GM23248 (cell line): ENCODE measurements around the gene COASY. TPM values are rescaled to one million over a fixed set of nuclear protein-coding genes. Genes with fewer than 3 reads are reported as not detected.
A peak's percentile ranks its signal among the peaks of the same experiment; 100 is the strongest.

ENCODE experiments used
- DNase-seq: peaks from one replicate; pipeline ENCODE4 v3.0.0-alpha.2; 2015
- H2AFZ ChIP-seq: fragments of 200-600 bp; sonication (generic); 2 replicates; pipeline ENCODE4 v1.6.1; 2016; ENCODE audit warnings: antibody characterized with exemption
- H3F3A ChIP-seq: fragments of 200-600 bp; sonication (generic); 2 replicates; pipeline ENCODE4 v1.6.1; 2016; ENCODE audit warnings: mild to moderate bottlenecking, antibody characterized with exemption, mixed run types; ENCODE audit not compliant: insufficient read depth
- H3K27ac ChIP-seq: fragments of 200-600 bp; sonication (generic); 2 replicates; pipeline ENCODE4 v1.5.1; 2016; ENCODE audit warnings: mild to moderate bottlenecking
- H3K27me3 ChIP-seq: fragments of 200-600 bp; sonication (generic); replicated peaks from 2 replicates; pipeline ENCODE4 v1.6.1; 2016; ENCODE audit warnings: mild to moderate bottlenecking; ENCODE audit not compliant: insufficient read depth
- H3K36me3 ChIP-seq: fragments of 200-600 bp; sonication (generic); 2 replicates; pipeline ENCODE4 v1.6.1; 2016; ENCODE audit warnings: low read depth, mild to moderate bottlenecking
- H3K4me1 ChIP-seq: fragments of 200-600 bp; sonication (generic); 2 replicates; pipeline ENCODE4 v1.6.1; 2016; ENCODE audit warnings: mild to moderate bottlenecking; ENCODE audit not compliant: insufficient read depth
- H3K4me2 ChIP-seq: fragments of 200-600 bp; sonication (generic); one replicate; pipeline ENCODE4 v1.6.1; 2016; ENCODE audit warnings: mild to moderate bottlenecking; ENCODE audit not compliant: unreplicated experiment
- H3K4me3 ChIP-seq: fragments of 200-600 bp; sonication (generic); 2 replicates; pipeline ENCODE4 v1.5.1; 2016; ENCODE audit warnings: mild to moderate bottlenecking
- H3K79me2 ChIP-seq: fragments of 200-600 bp; sonication (generic); 2 replicates; pipeline ENCODE4 v1.6.1; 2016; ENCODE audit warnings: mild to moderate bottlenecking; ENCODE audit not compliant: insufficient read depth
- H3K9ac ChIP-seq: fragments of 200-600 bp; sonication (generic); 2 replicates; pipeline ENCODE4 v1.6.1; 2016; ENCODE audit warnings: mild to moderate bottlenecking
- H3K9me2 ChIP-seq: fragments of 200-600 bp; sonication (generic); 2 replicates; pipeline ENCODE4 v1.6.1; 2016; ENCODE audit warnings: mixed run types, mild to moderate bottlenecking, moderate library complexity; ENCODE audit not compliant: insufficient read depth
- H3K9me3 ChIP-seq: fragments of 200-600 bp; sonication (generic); one replicate; pipeline ENCODE4 v1.6.1; 2017; ENCODE audit warnings: low read depth
- H4K20me1 ChIP-seq: fragments of 200-600 bp; sonication (generic); 2 replicates; pipeline ENCODE4 v1.6.0; 2016; ENCODE audit not compliant: insufficient read depth
- EZH2 ChIP-seq: fragments of 200-600 bp; sonication (generic); IDR thresholded peaks from 2 replicates; pipeline ENCODE4 v1.6.1; 2018; ENCODE audit warnings: antibody characterized with exemption, mild to moderate bottlenecking; ENCODE audit not compliant: insufficient read depth, poor library complexity, severe bottlenecking
- EZH2phosphoT487 ChIP-seq: fragments of 200-600 bp; sonication (generic); IDR thresholded peaks from 2 replicates; pipeline ENCODE4 v1.6.1; 2018; ENCODE audit warnings: antibody characterized with exemption, moderate library complexity, mild to moderate bottlenecking, low read depth; ENCODE audit not compliant: insufficient read depth
- WGBS, 2 experiments: methylation state at CpG; one replicate each; pipeline ENCODE4 v1.1.6; 2015 to 2017; ENCODE audit warnings: low lambda C conversion rate in 2 of 2, low coverage in 1 of 2; ENCODE audit errors: missing lambda C conversion rate in 2 of 2; 5-methylcytosine and 5-hydroxymethylcytosine counted together
- in situ Hi-C: fragments of 300-500 bp; cut with MboI; formaldehyde crosslinking; loops from 2 replicates; pipeline ENCODE4 v1.15.0; 2020
- polyA plus RNA-seq: library from polyadenylated mRNA; unstranded; fragments of >200 nt; fragmentation: Nextera tagmentation; extraction: Ambion mirVana; gene quantifications from 2 replicates; pipeline ENCODE4 v1.2.1, GENCODE V29; 2016
- total RNA-seq: library from RNA; depleted of rRNA; stranded (reverse); fragments of >200 nt; shearing (Covaris generic); gene quantifications from 2 replicates; pipeline ENCODE4 v1.2.3, GENCODE V29; 2014

COASY gene
- total and polyA plus RNA-seq, 2 experiments from 2014 or later: 22.7 to 50.1 TPM

DNA sequence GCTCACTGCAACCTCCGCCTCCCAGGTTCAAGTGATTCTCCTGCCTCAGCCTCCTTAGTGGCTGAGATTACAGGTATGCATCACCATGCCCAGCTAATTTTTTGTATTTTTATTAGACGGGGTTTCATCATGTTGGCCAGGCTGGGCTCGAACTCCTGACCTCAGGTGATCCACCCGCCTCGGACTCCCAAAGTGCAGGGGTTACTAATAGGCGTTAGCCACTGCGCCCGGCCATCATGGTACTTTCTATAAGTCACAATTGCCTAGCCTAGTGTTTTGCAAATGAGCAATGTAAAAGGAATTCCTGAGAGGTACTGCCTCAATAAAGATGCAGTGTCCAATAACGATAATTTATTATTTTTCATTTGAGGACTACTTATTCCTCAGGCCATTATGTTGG lies 29.5 kb downstream of the COASY start:
- Histone ChIP-seq H3K36me3 (peaks cover 40% of the 10 kb centered on the region), H2AFZ (no peak overlapping the region), H3F3A (0 out of 2 replicates have a peak, but pooled peaks cover 5% of the 10 kb centered on the region), H3K79me2 (peaks cover 82% of the 10 kb centered on the region), H3K4me2 (no peak overlapping the region), H3K4me3 (no peak overlapping the region), H3K9me3 (no peaks in the 10 kb centered on the region), H3K4me1 (no peaks in the 10 kb centered on the region), H3K27ac (no peak overlapping the region), H4K20me1 (no peaks in the 10 kb centered on the region; the same call in 1 of the 2 replicates), H3K27me3 (no peaks in the 10 kb centered on the region), H3K9ac (no peak overlapping the region), H3K9me2 (no peaks in the 10 kb centered on the region)
- in situ Hi-C loops: no loop called here
- 97 to 98% methylated on average over 9 of the region's 9 CpGs for WGBS, 2 experiments
- TF ChIP-seq EZH2phosphoT487 (no peak), EZH2 (no peak)
- no peak for DNase-seq

DNA sequence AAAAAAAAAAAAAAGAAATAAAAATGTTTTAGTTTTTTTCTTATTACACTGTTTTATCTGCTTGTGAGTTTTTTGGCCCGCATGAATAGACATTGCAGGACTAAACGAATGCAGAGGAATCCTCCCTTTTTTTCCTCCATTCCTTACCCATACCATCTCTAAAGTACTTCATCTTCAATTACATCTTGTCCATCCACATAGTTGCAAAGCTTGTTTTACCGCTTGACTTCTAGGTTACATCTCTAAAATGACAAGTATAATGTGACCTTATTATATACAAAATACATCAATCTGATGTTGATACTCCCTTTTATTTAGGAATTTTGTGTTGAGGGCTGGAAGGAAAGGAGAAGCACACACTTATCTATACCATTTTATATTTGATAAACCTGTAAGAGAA lies 34.4 kb downstream of the COASY start:
- Histone ChIP-seq H3K9ac (no peak overlapping the region), H3K9me2 (no peaks in the 10 kb centered on the region), H3F3A (0 out of 2 replicates have a peak, but pooled peaks cover 6% of the 10 kb centered on the region), H3K27me3 (no peaks in the 10 kb centered on the region), H3K9me3 (no peaks in the 10 kb centered on the region), H4K20me1 (peaks cover 6% of the 10 kb centered on the region; the same call in 1 of the 2 replicates), H3K4me2 (no peak overlapping the region), H3K4me3 (no peak overlapping the region), H3K79me2 (peaks cover 98% of the 10 kb centered on the region), H3K4me1 (no peaks in the 10 kb centered on the region), H3K27ac (no peak overlapping the region), H3K36me3 (peaks cover 8% of the 10 kb centered on the region), H2AFZ (no peak overlapping the region)
- TF ChIP-seq EZH2phosphoT487: no peak
- TF ChIP-seq EZH2: no peak
- in situ Hi-C loops: no loop called here
- no peak for DNase-seq
- WGBS, 2 experiments: 90% methylated on average over 3 of the region's 3 CpGs

DNA sequence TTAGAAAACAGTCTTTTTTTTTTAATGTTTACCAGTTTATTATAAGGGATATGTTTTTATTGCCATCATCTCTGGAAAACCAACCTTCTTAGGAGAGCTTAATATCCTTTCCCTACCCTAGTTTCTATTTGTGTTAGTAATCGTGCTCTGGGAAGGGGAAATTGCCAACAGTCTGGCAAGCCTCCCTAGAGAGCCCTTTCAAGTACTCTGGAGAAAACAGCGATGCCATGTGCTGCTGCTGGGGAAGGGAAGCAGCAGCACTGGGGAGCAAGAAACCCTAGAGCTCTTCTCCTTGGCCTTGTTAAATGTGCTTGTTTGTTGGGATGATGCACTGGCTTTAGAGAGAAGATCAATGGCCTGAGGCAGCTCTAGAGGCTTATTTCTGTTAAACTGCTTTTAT lies 37.0 kb downstream of the COASY start:
- Histone ChIP-seq H3K36me3 (peaks cover 12% of the 10 kb centered on the region; the same call in 1 of the 2 replicates), H3K4me1 (no peaks in the 10 kb centered on the region), H3K9me3 (no peaks in the 10 kb centered on the region), H3K27me3 (no peaks in the 10 kb centered on the region), H3K4me3 (no peak overlapping the region), H3K4me2 (no peak overlapping the region), H3K27ac (no peak overlapping the region), H3F3A (0 out of 2 replicates have a peak, but pooled peaks cover 6% of the 10 kb centered on the region), H2AFZ (no peak overlapping the region), H3K79me2 (peaks cover 98% of the 10 kb centered on the region), H4K20me1 (peaks cover 6% of the 10 kb centered on the region; the same call in 1 of the 2 replicates), H3K9me2 (no peaks in the 10 kb centered on the region), H3K9ac (no peak overlapping the region)
- TF ChIP-seq EZH2phosphoT487 (no peak), EZH2 (no peak)
- WGBS, 2 experiments: 33 to 43% methylated on average over 2 of the region's 2 CpGs
- in situ Hi-C loops: no loop called here
- peak; percentile 23 for DNase-seq

DNA sequence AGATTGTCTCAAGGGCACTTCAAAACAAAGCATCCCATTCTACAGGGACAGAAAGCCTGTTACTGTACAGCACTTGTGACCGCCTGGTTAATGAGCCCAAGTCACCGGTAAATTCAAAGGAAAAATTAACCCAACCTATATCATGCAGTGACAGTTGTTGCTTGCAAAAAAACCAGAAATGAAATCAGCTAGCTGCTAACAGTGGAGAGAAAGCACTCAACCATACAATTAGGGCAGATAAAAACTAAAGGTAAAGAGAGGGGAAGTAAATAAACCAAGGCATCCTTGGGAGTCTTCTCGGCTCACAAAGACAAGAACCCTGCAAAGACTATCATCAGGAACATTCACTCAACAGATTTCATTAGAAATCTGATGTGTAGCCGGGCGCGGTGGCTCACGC lies 41.4 kb downstream of the COASY start:
- no peak overlapping the region for H3K4me2 ChIP-seq
- no peaks in the 10 kb centered on the region for H3K9me3 ChIP-seq
- WGBS, 2 experiments: 89 to 93% methylated on average over 7 of the region's 7 CpGs
- peaks cover 100% of the 10 kb centered on the region for H3K79me2 ChIP-seq
- no peaks in the 10 kb centered on the region for H3K9me2 ChIP-seq
- no peak for TF ChIP-seq EZH2
- TF ChIP-seq EZH2phosphoT487: no peak
- H3F3A ChIP-seq: 0 out of 2 replicates have a peak, but pooled peaks cover 10% of the 10 kb centered on the region
- no peak overlapping the region for H2AFZ ChIP-seq
- no peak overlapping the region for H3K4me3 ChIP-seq
- H3K9ac ChIP-seq: no peak overlapping the region
- H3K4me1 ChIP-seq: peaks cover 12% of the 10 kb centered on the region; the same call in 1 of the 2 replicates
- in situ Hi-C loops: no loop called here
- peaks cover 12% of the 10 kb centered on the region; the same call in 1 of the 2 replicates for H3K36me3 ChIP-seq
- H4K20me1 ChIP-seq: peaks cover 3% of the 10 kb centered on the region; the same call in 1 of the 2 replicates
- H3K27ac ChIP-seq: no peak overlapping the region
- no peaks in the 10 kb centered on the region for H3K27me3 ChIP-seq
- no peak for DNase-seq

DNA sequence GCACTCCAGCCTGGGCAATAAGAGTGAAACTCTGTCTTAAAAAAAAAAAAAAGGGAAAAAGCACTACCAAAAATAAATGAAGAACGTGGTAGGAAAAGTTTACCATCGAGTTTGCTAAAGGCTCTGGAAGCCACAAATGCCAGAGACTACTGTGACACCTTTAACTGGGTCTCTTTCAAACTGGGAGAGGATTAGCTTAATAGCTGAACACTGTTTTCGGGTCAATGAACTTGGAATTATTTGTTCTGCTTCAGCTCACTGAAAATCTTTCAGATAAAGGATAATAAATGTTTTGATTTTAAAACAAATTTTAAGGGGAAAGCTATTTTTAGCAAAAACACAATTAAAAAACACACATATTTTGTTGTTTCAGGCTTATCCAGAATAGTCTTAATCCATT lies 45.8 kb downstream of the COASY start:
- in situ Hi-C loops: no loop called here
- Histone ChIP-seq H3K79me2 (peaks cover 72% of the 10 kb centered on the region), H3K4me1 (peaks cover 12% of the 10 kb centered on the region), H3K4me2 (peak overlapping the region; percentile 99), H3K9me3 (no peaks in the 10 kb centered on the region), H3F3A (0 out of 2 replicates have a peak, but pooled peaks cover 4% of the 10 kb centered on the region), H3K36me3 (0 out of 2 replicates have a peak, but pooled peaks cover 1% of the 10 kb centered on the region), H3K27ac (peak overlapping the region; percentile 73; the same call in 1 of the 2 replicates), H3K9me2 (no peaks in the 10 kb centered on the region), H4K20me1 (no peaks in the 10 kb centered on the region), H3K27me3 (no peaks in the 10 kb centered on the region), H3K4me3 (peak overlapping the region; percentile 99), H2AFZ (no peak overlapping the region), H3K9ac (peak overlapping the region; percentile 91)
- no peak for DNase-seq
- WGBS, 2 experiments: 2 to 7% methylated on average over 3 of the region's 3 CpGs
- no peak for TF ChIP-seq EZH2phosphoT487
- TF ChIP-seq EZH2: no peak
